GM18951 (cell line): ENCODE data around the gene AKR1C1.
"Not testable (repeated sequence)": the region's sequence is repeated elsewhere in the genome, so short reads cannot be mapped to it uniquely, and the experiment has no call there.

ENCODE experiments used
- POLR2A ChIP-seq: IDR thresholded peaks from 4 replicates; pipeline ENCODE4 v1.6.1; 2011; ENCODE audit warnings: mild to moderate bottlenecking; ENCODE audit not compliant: insufficient read length, insufficient read depth; ENCODE audit errors: extremely low read depth
- in situ Hi-C: fragments of 300-500 bp; cut with MboI; formaldehyde crosslinking; loops from one replicate; pipeline ENCODE4 v1.12.0; 2022; ENCODE audit warnings: low sequenced_read_pairs, mixed read lengths, inconsistent platforms; ENCODE audit not compliant: unreplicated experiment

AKR1C1 gene

GRCh38 chr10:4969289-4969688 lies 6.1 kb downstream of the AKR1C1 start:
- in situ Hi-C loops: not testable (repeated sequence)

GRCh38 chr10:4970362-4970761 lies 7.1 kb downstream of the AKR1C1 start:
- in situ Hi-C loops: not testable (repeated sequence)

- in situ Hi-C loops: not testable (repeated sequence)
Measured at GRCh38 chr10:4972369-4973142, 9.3 kb downstream of the AKR1C1 start.

- in situ Hi-C loops: not testable (repeated sequence)
Measured at GRCh38 chr10:4973294-4973693, 10.1 kb downstream of the AKR1C1 start.

- in situ Hi-C loops: not testable (repeated sequence)
Measured at GRCh38 chr10:4974400-4974799, 11.2 kb downstream of the AKR1C1 start.

GRCh38 chr10:4977025-4977424 lies 13.8 kb downstream of the AKR1C1 start:
- no peak for TF ChIP-seq POLR2A

GRCh38 chr10:4978870-4979269 lies 15.7 kb downstream of the AKR1C1 start:
- in situ Hi-C loops: no loop called here
- TF ChIP-seq POLR2A: no peak

More at GRCh38 chr10:4977025-4977424, 13.8 kb downstream of the AKR1C1 start:
- in situ Hi-C loops: no loop called here

- in situ Hi-C loops: no loop called here
- no peak for TF ChIP-seq POLR2A
Measured at GRCh38 chr10:4980793-4981192, 17.6 kb downstream of the AKR1C1 start.

GRCh38 chr10:4981722-4982471 lies 18.7 kb downstream of the AKR1C1 start:
- in situ Hi-C loops: no loop called here

GRCh38 chr10:4982764-4983226 lies 19.6 kb downstream of the AKR1C1 start:
- in situ Hi-C loops: no loop called here

More at GRCh38 chr10:4981722-4982471, 18.7 kb downstream of the AKR1C1 start:
- TF ChIP-seq POLR2A: no peak

GRCh38 chr10:4983615-4984216 lies 20.5 kb downstream of the AKR1C1 start:
- no peak for TF ChIP-seq POLR2A
- in situ Hi-C loops: no loop called here

More at GRCh38 chr10:4982764-4983226, 19.6 kb downstream of the AKR1C1 start:
- TF ChIP-seq POLR2A: no peak

GRCh38 chr10:4984223-4984622 lies 21.0 kb downstream of the AKR1C1 start:
- no peak for TF ChIP-seq POLR2A
- in situ Hi-C loops: no loop called here

- in situ Hi-C loops: no loop called here
- TF ChIP-seq POLR2A: no peak
Measured at GRCh38 chr10:4984971-4985594, 21.9 kb downstream of the AKR1C1 start.

- in situ Hi-C loops: not testable (repeated sequence)
Measured at GRCh38 chr10:4988000-4988641, 24.9 kb downstream of the AKR1C1 start.
